Measurements from ENCODE around the gene MDK.

- no peak for TF ChIP-seq POLR2A (IDR thresholded peaks at IDR 0.05; ENCODE audit: low read depth, low read length)
- no peak for TF ChIP-seq CTCF (IDR thresholded peaks at IDR 0.05; ENCODE audit: extremely low read depth in 1 of 2, insufficient read depth in 1 of 2, low read depth in 1 of 2, low read length in 2 of 2)
- no peak for TF ChIP-seq POLR2AphosphoS5 (IDR thresholded peaks at IDR 0.05; ENCODE audit: insufficient read depth, low read depth, low read length)
- peak; percentile 90 for TF ChIP-seq EZH2 (IDR thresholded peaks at IDR 0.05; ENCODE audit: borderline replicate concordance, low read depth, low read length, severe bottlenecking)
- no peak for TF ChIP-seq MAX (IDR thresholded peaks at IDR 0.05; ENCODE audit: insufficient read depth, insufficient read length)
- TF ChIP-seq MYC (IDR thresholded peaks at IDR 0.05; ENCODE audit: low read depth, low read length) = no peak
- TF ChIP-seq JUN (IDR thresholded peaks at IDR 0.05; ENCODE audit: borderline replicate concordance, insufficient read depth, insufficient read length, low read depth) = no peak
- TF ChIP-seq FOS (IDR thresholded peaks at IDR 0.05; ENCODE audit: borderline replicate concordance, insufficient read depth, low read length) = no peak
Measured at GRCh38 chr11:46390331-46391171, 9.1 kb downstream of the MDK start.
